Measurements from ENCODE around the gene MYO9B. TPM values are rescaled to one million over a fixed set of nuclear protein-coding genes. Genes with fewer than 3 reads are reported as not detected.

Gene MYO9B
- total RNA-seq, 1 experiment from 2014 or later: 58.6 TPM

DNA sequence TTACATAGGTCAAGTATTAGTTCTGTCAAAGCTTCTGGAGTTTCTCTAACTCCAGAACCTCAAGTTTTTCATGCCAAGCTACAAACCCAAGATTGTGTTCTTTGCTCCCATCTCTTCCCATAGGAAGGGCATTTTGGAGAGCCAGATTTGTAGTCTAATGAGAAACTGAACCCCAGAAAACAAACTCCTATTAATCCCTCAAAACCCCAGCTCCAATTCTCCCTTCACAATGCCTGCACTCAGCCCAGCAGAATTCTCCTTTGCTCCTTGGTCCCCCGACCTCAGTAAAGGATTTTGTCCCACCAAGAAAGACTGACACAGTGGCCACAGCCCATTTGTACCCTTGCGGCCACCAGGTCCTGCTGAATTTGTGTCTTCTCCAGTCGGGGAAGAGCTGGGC is 180.6 kb downstream of the MYO9B start:
- H3K4me1 Mint-ChIP-seq: peaks cover 3 to 6% of the 10 kb centered on the region in 2 experiments

More for the DNA sequence above, 180.6 kb downstream of the MYO9B start:
- TF ChIP-seq, protein P1, sequence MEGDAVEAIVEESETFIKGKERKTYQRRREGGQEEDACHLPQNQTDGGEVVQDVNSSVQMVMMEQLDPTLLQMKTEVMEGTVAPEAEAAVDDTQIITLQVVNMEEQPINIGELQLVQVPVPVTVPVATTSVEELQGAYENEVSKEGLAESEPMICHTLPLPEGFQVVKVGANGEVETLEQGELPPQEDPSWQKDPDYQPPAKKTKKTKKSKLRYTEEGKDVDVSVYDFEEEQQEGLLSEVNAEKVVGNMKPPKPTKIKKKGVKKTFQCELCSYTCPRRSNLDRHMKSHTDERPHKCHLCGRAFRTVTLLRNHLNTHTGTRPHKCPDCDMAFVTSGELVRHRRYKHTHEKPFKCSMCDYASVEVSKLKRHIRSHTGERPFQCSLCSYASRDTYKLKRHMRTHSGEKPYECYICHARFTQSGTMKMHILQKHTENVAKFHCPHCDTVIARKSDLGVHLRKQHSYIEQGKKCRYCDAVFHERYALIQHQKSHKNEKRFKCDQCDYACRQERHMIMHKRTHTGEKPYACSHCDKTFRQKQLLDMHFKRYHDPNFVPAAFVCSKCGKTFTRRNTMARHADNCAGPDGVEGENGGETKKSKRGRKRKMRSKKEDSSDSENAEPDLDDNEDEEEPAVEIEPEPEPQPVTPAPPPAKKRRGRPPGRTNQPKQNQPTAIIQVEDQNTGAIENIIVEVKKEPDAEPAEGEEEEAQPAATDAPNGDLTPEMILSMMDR (conservative IDR thresholded peaks at IDR 0.05): no peak
- Histone ChIP-seq H3K56ac (ENCODE audit: insufficient read length, low read depth, low read length) (no peak overlapping the region), H3K79me1 (ENCODE audit: insufficient read depth, low read depth, low read length, poor library complexity, severe bottlenecking) (no peaks in the 10 kb centered on the region), H3K4me2 (ENCODE audit: insufficient read depth, insufficient read length, low read length) (no peak overlapping the region), H4K5ac (ENCODE audit: insufficient read length, low read depth, low read length) (no peak overlapping the region), H3K79me2 (ENCODE audit: insufficient read depth, low read length) (no peaks in the 10 kb centered on the region), H3T11ph (ENCODE audit: low read length) (no peak overlapping the region), H3K18ac (ENCODE audit: insufficient read length, low read depth, low read length) (no peak overlapping the region), H2AK5ac (ENCODE audit: insufficient read length, low read length) (no peak overlapping the region), H3K9me3 (ENCODE audit: control insufficient read depth, low read depth, low read length) (peaks cover 13% of the 10 kb centered on the region), H2BK15ac (ENCODE audit: low read depth, low read length) (no peak overlapping the region), H3K27me3 (ENCODE audit: insufficient read depth, low read length) (no peaks in the 10 kb centered on the region), H2BK5ac (ENCODE audit: insufficient read length, low read length) (no peak overlapping the region), H4K91ac (ENCODE audit: insufficient read length, low read depth, low read length) (no peak overlapping the region), H2AFZ (ENCODE audit: low read length) (no peak overlapping the region), H2BK120ac (ENCODE audit: low read depth, low read length, poor library complexity, severe bottlenecking) (no peak overlapping the region), H3K27ac (ENCODE audit: insufficient read length, low read depth, low read length) (no peak overlapping the region), H3K23me2 (ENCODE audit: insufficient read length, low read depth, low read length, poor library complexity, severe bottlenecking) (no peaks in the 10 kb centered on the region), H3K9ac (ENCODE audit: extremely low read depth, insufficient read length, low read length) (no peak overlapping the region), H2BK20ac (ENCODE audit: low read depth, low read length, poor library complexity, severe bottlenecking) (no peak overlapping the region), H4K20me1 (ENCODE audit: control insufficient read depth, insufficient read depth, insufficient read length) (no peaks in the 10 kb centered on the region), H2BK12ac (ENCODE audit: insufficient read length, low read depth, low read length) (no peak overlapping the region), H3K4me1 (ENCODE audit: insufficient read depth, low read length) (no peaks in the 10 kb centered on the region), H3K23ac (ENCODE audit: insufficient read length, low read depth, low read length) (no peak overlapping the region), H3K4ac (ENCODE audit: low read depth, low read length) (no peak overlapping the region), H3K14ac (ENCODE audit: insufficient read depth, low read length) (no peak overlapping the region), H4K8ac (replicated peaks; ENCODE audit: insufficient read length, low read depth, low read length) (no peak overlapping the region)
- Mint-ChIP-seq H3K27me3 (ENCODE audit: low read depth) (no peaks in the 10 kb centered on the region), H3K9me3 (no peaks in the 10 kb centered on the region), H3K27ac (no peak overlapping the region), H3K36me3 (ENCODE audit: insufficient read depth in 1 of 3, low read depth in 3 of 3) (peaks cover 0 to 24% (median 2%) of the 10 kb centered on the region in 3 experiments; a peak in 4 of 7 replicates), H3K4me3 (no peak overlapping the region)
- DNase-seq: no peak
- WGBS (ENCODE audit: extremely low coverage, insufficient read length, low lambda C conversion rate): no CpG with 5 or more reads among the region's 3 CpGs
